Esophagus muscularis mucosa (tissue), 4 donors: ENCODE data around the gene POU5F1.

Experiments used
- EP300 ChIP-seq: sonication (generic); formaldehyde crosslinking; IDR thresholded peaks from one replicate; pipeline ENCODE4 v1.6.1; 2017; ENCODE audit warnings: antibody characterized with exemption
- POLR2A ChIP-seq: fragments of 450-650 bp; IDR thresholded peaks from one replicate; pipeline ENCODE4 v1.6.1; 2017; ENCODE audit warnings: antibody characterized with exemption, moderate library complexity, mild to moderate bottlenecking, low read depth
- TF ChIP-seq, protein P1 (sequence below), 3 experiments: fragments of 200-600 bp in 2 of 3; fragments of 450-650 bp in 1 of 3; sonication (generic) in 2 of 3; IDR thresholded peaks; one replicate each; pipeline ENCODE4 v1.5.1; 2017 to 2019; ENCODE audit warnings: antibody characterized with exemption in 3 of 3, mild to moderate bottlenecking in 2 of 3, moderate library complexity in 1 of 3

DNA sequence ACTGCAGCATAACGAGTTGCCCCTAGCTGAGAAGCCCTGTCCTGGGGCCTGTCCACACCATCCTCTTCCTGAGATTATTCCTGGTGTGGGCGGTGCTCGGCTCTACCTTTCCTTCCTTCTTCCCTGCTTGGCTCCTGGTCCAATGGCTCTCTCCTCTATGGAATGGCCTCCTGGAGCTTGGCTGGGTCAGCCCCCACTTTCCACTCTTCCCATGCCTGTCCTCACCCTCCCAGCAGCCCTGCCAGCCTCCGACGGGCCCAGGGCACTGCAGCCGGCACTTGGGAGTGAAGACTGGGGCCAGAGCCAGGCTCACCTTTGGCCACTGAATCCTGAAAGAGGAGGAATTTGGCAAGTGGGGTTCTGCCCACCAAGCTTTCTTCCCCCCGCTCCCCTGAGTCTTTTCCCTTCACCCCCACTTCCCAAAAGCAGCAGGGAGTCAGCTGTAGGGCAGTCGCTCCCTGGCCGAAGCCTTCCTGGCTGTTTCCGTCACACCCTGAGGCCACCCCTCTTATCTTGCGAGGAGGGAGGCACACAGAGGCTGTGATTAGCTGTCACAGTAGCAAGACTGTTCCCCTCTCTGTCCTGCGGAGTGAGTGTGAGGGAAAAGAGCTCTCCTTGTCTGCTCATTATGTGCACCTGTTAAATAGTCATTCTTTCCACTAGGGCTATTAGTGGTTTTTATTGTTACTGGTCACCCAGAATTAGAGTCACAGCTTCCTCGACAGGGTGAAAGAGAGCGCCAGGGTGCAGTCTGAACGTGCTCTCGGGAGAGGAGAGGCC, 43.9 kb downstream of the POU5F1 start:
- TF ChIP-seq, protein P1, sequence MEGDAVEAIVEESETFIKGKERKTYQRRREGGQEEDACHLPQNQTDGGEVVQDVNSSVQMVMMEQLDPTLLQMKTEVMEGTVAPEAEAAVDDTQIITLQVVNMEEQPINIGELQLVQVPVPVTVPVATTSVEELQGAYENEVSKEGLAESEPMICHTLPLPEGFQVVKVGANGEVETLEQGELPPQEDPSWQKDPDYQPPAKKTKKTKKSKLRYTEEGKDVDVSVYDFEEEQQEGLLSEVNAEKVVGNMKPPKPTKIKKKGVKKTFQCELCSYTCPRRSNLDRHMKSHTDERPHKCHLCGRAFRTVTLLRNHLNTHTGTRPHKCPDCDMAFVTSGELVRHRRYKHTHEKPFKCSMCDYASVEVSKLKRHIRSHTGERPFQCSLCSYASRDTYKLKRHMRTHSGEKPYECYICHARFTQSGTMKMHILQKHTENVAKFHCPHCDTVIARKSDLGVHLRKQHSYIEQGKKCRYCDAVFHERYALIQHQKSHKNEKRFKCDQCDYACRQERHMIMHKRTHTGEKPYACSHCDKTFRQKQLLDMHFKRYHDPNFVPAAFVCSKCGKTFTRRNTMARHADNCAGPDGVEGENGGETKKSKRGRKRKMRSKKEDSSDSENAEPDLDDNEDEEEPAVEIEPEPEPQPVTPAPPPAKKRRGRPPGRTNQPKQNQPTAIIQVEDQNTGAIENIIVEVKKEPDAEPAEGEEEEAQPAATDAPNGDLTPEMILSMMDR (IDR thresholded peaks at IDR 0.05), result no peak
- TF ChIP-seq POLR2A (no peak), EP300 (no peak)
